Peyer's patch (tissue), 4 donors: ENCODE data around the gene AUTS2.

Experiments used
- POLR2A ChIP-seq, 2 donors: fragments of 450-650 bp; IDR thresholded peaks; one replicate each; pipeline ENCODE4 v1.5.1; 2017; ENCODE audit warnings: antibody characterized with exemption in 2 of 2, mild to moderate bottlenecking in 2 of 2, moderate library complexity in 2 of 2
- TF ChIP-seq, protein P1 (sequence below), 6 experiments: fragments of 450-650 bp in 4 of 6; fragments of 200-600 bp in 2 of 6; sonication (generic) in 1 of 6; IDR thresholded peaks; one replicate each; pipeline ENCODE4 v1.5.1; 2017 to 2019; ENCODE audit warnings: antibody characterized with exemption in 6 of 6, mild to moderate bottlenecking in 3 of 6, moderate library complexity in 1 of 6

DNA sequence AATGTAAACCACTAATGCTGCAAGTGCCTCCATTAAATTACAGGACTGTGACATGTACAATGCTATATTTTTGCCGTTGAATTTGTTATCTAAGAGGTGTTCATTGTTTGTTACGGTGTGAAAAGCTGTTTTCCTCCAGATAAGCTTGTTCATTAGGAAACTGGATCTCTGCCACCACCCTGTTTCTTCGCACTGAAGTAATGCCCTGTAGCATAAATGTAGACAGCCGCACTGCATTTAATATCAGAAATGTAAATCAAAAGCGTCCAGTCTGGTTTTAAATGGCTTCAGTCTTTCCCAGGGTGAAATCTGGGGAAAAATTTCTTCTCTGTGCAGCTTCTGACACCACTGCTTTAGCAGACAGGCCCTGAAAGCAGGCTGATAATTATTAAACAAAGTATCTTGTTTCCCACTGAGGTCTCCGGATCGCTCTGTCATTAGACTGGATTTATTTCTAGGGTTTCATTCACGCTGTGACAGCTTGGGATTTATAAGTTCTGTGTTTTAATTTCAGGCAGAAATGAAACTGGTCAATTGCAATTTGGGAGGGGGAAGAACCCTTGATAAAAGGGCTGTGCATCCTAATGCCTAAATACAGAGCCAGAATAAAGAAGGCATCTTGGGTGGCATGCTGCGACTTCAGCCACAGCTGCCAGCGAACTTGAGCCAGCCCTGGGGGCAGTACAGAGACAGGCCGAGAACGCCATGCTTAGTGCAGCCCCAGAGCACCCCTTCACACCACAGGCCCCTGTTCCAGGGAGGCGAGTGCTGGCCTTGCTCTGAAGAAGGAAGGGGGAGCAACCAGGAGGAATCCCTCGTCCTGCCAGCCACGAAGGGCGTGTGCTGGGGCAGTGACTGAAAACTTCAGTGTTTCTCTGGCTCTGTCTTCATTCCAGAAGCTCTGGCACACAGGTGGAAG lies 985.9 kb downstream of the AUTS2 start:
- TF ChIP-seq, protein P1, sequence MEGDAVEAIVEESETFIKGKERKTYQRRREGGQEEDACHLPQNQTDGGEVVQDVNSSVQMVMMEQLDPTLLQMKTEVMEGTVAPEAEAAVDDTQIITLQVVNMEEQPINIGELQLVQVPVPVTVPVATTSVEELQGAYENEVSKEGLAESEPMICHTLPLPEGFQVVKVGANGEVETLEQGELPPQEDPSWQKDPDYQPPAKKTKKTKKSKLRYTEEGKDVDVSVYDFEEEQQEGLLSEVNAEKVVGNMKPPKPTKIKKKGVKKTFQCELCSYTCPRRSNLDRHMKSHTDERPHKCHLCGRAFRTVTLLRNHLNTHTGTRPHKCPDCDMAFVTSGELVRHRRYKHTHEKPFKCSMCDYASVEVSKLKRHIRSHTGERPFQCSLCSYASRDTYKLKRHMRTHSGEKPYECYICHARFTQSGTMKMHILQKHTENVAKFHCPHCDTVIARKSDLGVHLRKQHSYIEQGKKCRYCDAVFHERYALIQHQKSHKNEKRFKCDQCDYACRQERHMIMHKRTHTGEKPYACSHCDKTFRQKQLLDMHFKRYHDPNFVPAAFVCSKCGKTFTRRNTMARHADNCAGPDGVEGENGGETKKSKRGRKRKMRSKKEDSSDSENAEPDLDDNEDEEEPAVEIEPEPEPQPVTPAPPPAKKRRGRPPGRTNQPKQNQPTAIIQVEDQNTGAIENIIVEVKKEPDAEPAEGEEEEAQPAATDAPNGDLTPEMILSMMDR (IDR thresholded peaks at IDR 0.05), result no peak
- TF ChIP-seq POLR2A (IDR thresholded peaks at IDR 0.05), result no peak
